SK-N-SH (cell line): Measurements from ENCODE around the gene KLHDC9. TPM values are rescaled to one million over a fixed set of nuclear protein-coding genes. Genes with fewer than 3 reads are reported as not detected.

ENCODE experiments used
- CTCF ChIA-PET: fragments of 300-600, 350-600 bp; formaldehyde crosslinking; extraction: SDS; loops from one replicate; lab custom pipeline; 2021; lab: Yijun Ruan, JAX
- POLR2A ChIA-PET: fragments of 350-600 bp; sonication (Branson Sonifier 250); formaldehyde crosslinking; extraction: SDS; loops from one replicate; lab custom pipeline; 2020; ENCODE audit warnings: antibody characterized with exemption, inconsistent platforms; lab: Yijun Ruan, JAX
- DNase-seq: peaks from one replicate; pipeline ENCODE4 v3.0.0; 2012
- H2AFZ ChIP-seq: fragments of 200-600 bp; sonication (generic); 2 replicates; pipeline ENCODE4 v1.8.1; 2016; ENCODE audit warnings: antibody characterized with exemption, mild to moderate bottlenecking, low read depth
- H3F3A ChIP-seq: fragments of 200-600 bp; sonication (generic); replicated peaks from 2 replicates; pipeline ENCODE3; 2016; ENCODE audit warnings: antibody characterized with exemption, mild to moderate bottlenecking; ENCODE audit not compliant: insufficient read depth
- H3K27ac ChIP-seq, 2 experiments: fragments of 200-500 bp in 1 of 2; fragments of 200-600 bp in 1 of 2; sonication (Bioruptor generic) in 1 of 2; sonication (generic), shearing (Covaris generic) in 1 of 2; 2 replicates each; pipeline versions ENCODE4 v1.5.1 to v1.6.1; 2014 to 2016; ENCODE audit warnings: low read depth in 2 of 2, inconsistent platforms in 1 of 2, low read length in 1 of 2, mild to moderate bottlenecking in 1 of 2, mixed read lengths in 1 of 2
- H3K27me3 ChIP-seq: fragments of 200-600 bp; sonication (generic), shearing (Covaris generic); 2 replicates; pipeline ENCODE4 v1.6.1; 2016; ENCODE audit warnings: mixed run types; ENCODE audit not compliant: insufficient read depth
- H3K36me3 ChIP-seq, 2 experiments: fragments of 200-500 bp in 1 of 2; fragments of 200-600 bp in 1 of 2; sonication (Bioruptor generic) in 1 of 2; sonication (generic) in 1 of 2; replicated peaks in 1 of 2; 2 replicates each; pipeline versions ENCODE3 to v1.5.1; 2014 to 2016; ENCODE audit warnings: low read length in 1 of 2, mild to moderate bottlenecking in 1 of 2; ENCODE audit not compliant: insufficient read depth in 2 of 2, control insufficient read depth in 1 of 2
- H3K4me1 ChIP-seq, 2 experiments: fragments of 200-500 bp in 1 of 2; fragments of 200-600 bp in 1 of 2; sonication (Bioruptor generic) in 1 of 2; sonication (generic), shearing (Covaris generic) in 1 of 2; 2 replicates each; pipeline versions ENCODE4 v1.5.1 to v1.6.1; 2014 to 2016; ENCODE audit warnings: low read depth in 1 of 2, low read length in 1 of 2, mixed run types in 1 of 2; ENCODE audit not compliant: insufficient read depth in 2 of 2, control insufficient read depth in 1 of 2
- H3K4me2 ChIP-seq: fragments of 200-600 bp; sonication (generic), shearing (Covaris generic); 2 replicates; pipeline ENCODE4 v1.6.1; 2017; ENCODE audit warnings: mixed run types
- H3K4me3 ChIP-seq, 2 experiments: fragments of 200-500 bp in 1 of 2; fragments of 200-600 bp in 1 of 2; sonication (Bioruptor generic) in 1 of 2; sonication (generic), shearing (Covaris generic) in 1 of 2; 2 replicates each; pipeline versions ENCODE4 v1.5.1 to v1.8.1; 2014 to 2016; ENCODE audit warnings: low read depth in 2 of 2, inconsistent platforms in 1 of 2, low read length in 1 of 2, mild to moderate bottlenecking in 1 of 2, mixed read lengths in 1 of 2, moderate library complexity in 1 of 2
- H3K79me2 ChIP-seq: fragments of 200-600 bp; sonication (generic); 2 replicates; pipeline ENCODE4 v1.8.1; 2017; ENCODE audit warnings: mild to moderate bottlenecking; ENCODE audit not compliant: insufficient read depth
- H3K9ac ChIP-seq: fragments of 200-600 bp; sonication (generic); 2 replicates; pipeline ENCODE4 v1.6.1; 2017; ENCODE audit warnings: mixed run types
- H3K9me2 ChIP-seq: fragments of 200-600 bp; sonication (generic); 2 replicates; pipeline ENCODE4 v1.6.1; 2017; ENCODE audit warnings: mixed run types
- H3K9me3 ChIP-seq: fragments of 200-600 bp; sonication (generic); 2 replicates; pipeline ENCODE4 v1.6.1; 2017; ENCODE audit warnings: mixed run types, mild to moderate bottlenecking, moderate library complexity
- H4K20me1 ChIP-seq: fragments of 200-600 bp; sonication (generic); 2 replicates; pipeline ENCODE4 v1.6.1; 2017; ENCODE audit warnings: mild to moderate bottlenecking, mixed run types; ENCODE audit not compliant: insufficient read depth
- CHD2 ChIP-seq: fragments of 150-350 bp; IDR thresholded peaks from 2 replicates; pipeline ENCODE4 v1.6.1; 2018; ENCODE audit warnings: low read length; ENCODE audit not compliant: partially characterized antibody
- CTCF ChIP-seq: fragments of 200-600 bp; sonication (generic); IDR thresholded peaks from 2 replicates; pipeline ENCODE4 v1.6.1; 2017; ENCODE audit warnings: antibody characterized with exemption, mild to moderate bottlenecking, moderate library complexity
- EP300 ChIP-seq, 2 experiments: IDR thresholded peaks; 2 replicates each; pipeline versions ENCODE4 v1.4.0 to v1.6.1; 2012; ENCODE audit warnings: borderline replicate concordance in 1 of 2, low read depth in 1 of 2, low read length in 1 of 2
- EZH2phosphoT487 ChIP-seq: fragments of 200-600 bp; sonication (generic); IDR thresholded peaks from 2 replicates; pipeline ENCODE4 v1.6.1; 2017; ENCODE audit warnings: low read depth, mixed run types, mild to moderate bottlenecking, antibody characterized with exemption, moderate library complexity, borderline replicate concordance
- FOXM1 ChIP-seq: IDR thresholded peaks from 2 replicates; pipeline ENCODE4 v1.4.0; 2012; ENCODE audit warnings: low read depth, mild to moderate bottlenecking
- JUND ChIP-seq: IDR thresholded peaks from 2 replicates; pipeline ENCODE4 v1.4.0; 2012
- NFIC ChIP-seq: IDR thresholded peaks from 2 replicates; pipeline ENCODE4 v1.4.0; 2012; ENCODE audit warnings: borderline replicate concordance
- POLR2AphosphoS5 ChIP-seq: IDR thresholded peaks from 2 replicates; pipeline ENCODE4 v1.6.1; 2012; ENCODE audit warnings: low read depth, low read length
- RAD21 ChIP-seq: IDR thresholded peaks from 2 replicates; pipeline ENCODE4 v1.6.1; 2012; ENCODE audit warnings: mild to moderate bottlenecking, low read length
- RCOR1 ChIP-seq: fragments of 150-350 bp; IDR thresholded peaks from 2 replicates; pipeline ENCODE4 v1.6.1; 2017; ENCODE audit warnings: antibody characterized with exemption, low read length
- REST ChIP-seq: IDR thresholded peaks from 2 replicates; pipeline ENCODE4 v1.6.1; 2012; ENCODE audit warnings: mild to moderate bottlenecking, low read depth, low read length, moderate library complexity
- RXRA ChIP-seq: IDR thresholded peaks from 2 replicates; pipeline ENCODE4 v1.4.0; 2012; ENCODE audit warnings: low read depth, mild to moderate bottlenecking, borderline replicate concordance
- SIN3A ChIP-seq: IDR thresholded peaks from 2 replicates; pipeline ENCODE4 v1.6.1; 2012; ENCODE audit warnings: low read depth, mild to moderate bottlenecking, low read length, moderate library complexity, borderline replicate concordance
- SMC3 ChIP-seq: IDR thresholded peaks from 2 replicates; pipeline ENCODE4 v1.6.1; 2012; ENCODE audit warnings: low read depth, low read length, improper control_type of control experiment
- TEAD4 ChIP-seq: IDR thresholded peaks from 2 replicates; pipeline ENCODE4 v1.4.0; 2012; ENCODE audit warnings: mild to moderate bottlenecking, borderline replicate concordance; ENCODE audit not compliant: insufficient read depth
- ZBTB33 ChIP-seq: IDR thresholded peaks from 2 replicates; pipeline ENCODE4 v1.4.0; 2012; ENCODE audit warnings: low read depth, borderline replicate concordance
- WGBS: methylation state at CpG from one replicate; pipeline ENCODE4 v1.1.6; 2017; ENCODE audit warnings: low lambda C conversion rate; 5-methylcytosine and 5-hydroxymethylcytosine counted together
- polyA plus RNA-seq, 3 experiments: library from polyadenylated mRNA; depleted of rRNA; stranded (reverse); fragments of >200 nt; gene quantifications; 2 replicates each; pipeline ENCODE4 v1.2.3, GENCODE V29; 2012
- TF ChIP-seq, protein P1 (sequence below): fragments of 150-350 bp; IDR thresholded peaks from 2 replicates; pipeline ENCODE4 v1.6.1; 2017; ENCODE audit warnings: antibody characterized with exemption, low read length, low read depth, borderline replicate concordance
- TF ChIP-seq, protein P2 (sequence below): fragments of 150-350 bp; IDR thresholded peaks from 2 replicates; pipeline ENCODE4 v1.6.1; 2016; ENCODE audit warnings: mild to moderate bottlenecking, low read depth, low read length

The KLHDC9 gene
- polyA plus RNA-seq, 1 of the 3 experiments (the other 2 are of a cell fraction), result 4.7 TPM

DNA sequence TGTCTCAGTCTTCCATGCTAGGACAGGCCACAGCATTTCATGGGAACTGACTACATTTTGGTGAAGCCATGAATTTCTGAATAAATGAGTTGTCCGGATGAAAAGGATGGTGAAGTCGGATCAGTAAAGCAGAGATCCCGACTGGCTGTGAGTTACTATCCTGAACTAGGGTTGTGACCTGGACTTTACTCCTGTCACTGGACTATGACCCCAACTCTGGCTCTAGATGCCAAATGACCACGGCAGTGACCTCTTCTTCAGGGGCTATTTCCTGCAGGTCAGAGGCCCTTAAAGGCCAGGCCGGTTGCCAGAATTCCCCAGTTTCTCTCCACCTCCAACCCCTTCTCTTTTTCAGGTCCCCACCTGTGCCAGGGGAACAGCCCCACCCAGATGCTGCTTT lies 7.1 kb upstream of the KLHDC9 start:
- 82% methylated on average over 5 of the region's 5 CpGs for whole genome bisulfite sequencing
- no peak overlapping the region for H3K4me3 ChIP-seq
- 0 out of 4 replicates have a peak, but pooled peaks cover 0 to 6% of the 10 kb centered on the region in 2 experiments for H3K4me1 ChIP-seq
- no peaks in the 10 kb centered on the region for H3K9me3 ChIP-seq
- H3K36me3 ChIP-seq, result no peaks in the 10 kb centered on the region
- H3K79me2 ChIP-seq, result no peaks in the 10 kb centered on the region
- DNase-seq, result no peak
- CTCF ChIA-PET, result interaction anchor here (0.9 kb wide), 1 partner anchor 20 kb away, joined by 3 read pairs; no protein-coding TSS in a partner anchor
- H3K27ac ChIP-seq, result no peak overlapping the region
- H3K4me2 ChIP-seq, result no peak overlapping the region
- H3K9me2 ChIP-seq, result no peaks in the 10 kb centered on the region
- H3F3A ChIP-seq, result no peaks in the 10 kb centered on the region
- H3K27me3 ChIP-seq, result no peaks in the 10 kb centered on the region
- no peak overlapping the region for H3K9ac ChIP-seq
- no peak overlapping the region for H2AFZ ChIP-seq
- TF ChIP-seq, protein P1, sequence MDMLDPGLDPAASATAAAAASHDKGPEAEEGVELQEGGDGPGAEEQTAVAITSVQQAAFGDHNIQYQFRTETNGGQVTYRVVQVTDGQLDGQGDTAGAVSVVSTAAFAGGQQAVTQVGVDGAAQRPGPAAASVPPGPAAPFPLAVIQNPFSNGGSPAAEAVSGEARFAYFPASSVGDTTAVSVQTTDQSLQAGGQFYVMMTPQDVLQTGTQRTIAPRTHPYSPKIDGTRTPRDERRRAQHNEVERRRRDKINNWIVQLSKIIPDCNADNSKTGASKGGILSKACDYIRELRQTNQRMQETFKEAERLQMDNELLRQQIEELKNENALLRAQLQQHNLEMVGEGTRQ, result no peak
- TF ChIP-seq RCOR1 (no peak), SMC3 (no peak), EZH2phosphoT487 (no peak), ZBTB33 (no peak), JUND (no peak), RAD21 (no peak), FOXM1 (no peak), EP300 (IDR thresholded peaks at IDR 0.05; ENCODE audit: borderline replicate concordance in 1 of 2, low read depth in 1 of 2, low read length in 1 of 2) (no peak), CHD2 (no peak), CTCF (no peak), TEAD4 (no peak), SIN3A (no peak), REST (no peak), POLR2AphosphoS5 (no peak), RXRA (no peak), NFIC (no peak)
- TF ChIP-seq, protein P2, sequence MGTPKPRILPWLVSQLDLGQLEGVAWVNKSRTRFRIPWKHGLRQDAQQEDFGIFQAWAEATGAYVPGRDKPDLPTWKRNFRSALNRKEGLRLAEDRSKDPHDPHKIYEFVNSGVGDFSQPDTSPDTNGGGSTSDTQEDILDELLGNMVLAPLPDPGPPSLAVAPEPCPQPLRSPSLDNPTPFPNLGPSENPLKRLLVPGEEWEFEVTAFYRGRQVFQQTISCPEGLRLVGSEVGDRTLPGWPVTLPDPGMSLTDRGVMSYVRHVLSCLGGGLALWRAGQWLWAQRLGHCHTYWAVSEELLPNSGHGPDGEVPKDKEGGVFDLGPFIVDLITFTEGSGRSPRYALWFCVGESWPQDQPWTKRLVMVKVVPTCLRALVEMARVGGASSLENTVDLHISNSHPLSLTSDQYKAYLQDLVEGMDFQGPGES, result no peak
- no peaks in the 10 kb centered on the region for H4K20me1 ChIP-seq
- POLR2A ChIA-PET, result no interaction called here
